K562 (cell line): Measurements from ENCODE around the gene TMSB10. TPM values are rescaled to one million over a fixed set of nuclear protein-coding genes. Genes with fewer than 3 reads are reported as not detected.
"Not testable (repeated sequence)": the region's sequence is repeated elsewhere in the genome, so short reads cannot be mapped to it uniquely, and the experiment has no call there.

Source experiments
- ATAC-seq: fragments of 200-7000 bp; cut with Tn5 transposase; 3 replicates; pipeline ENCODE4 v1.9.1; 2020; ENCODE audit warnings: moderate library complexity
- BruUV-seq: library from RNA; stranded (reverse); fragments of 400-500 nt; replicated peaks from 2 replicates; lab custom pipeline; 2021; lab: Mats Ljungman, UMichigan
- CTCF ChIA-PET: fragments of 300-600 bp; formaldehyde crosslinking; extraction: SDS; loops from one replicate; lab custom pipeline; 2021; ENCODE audit warnings: low intra/inter-chr PET ratio; lab: Yijun Ruan, JAX
- POLR2A ChIA-PET: fragments of 300-600, 350-650 bp; sonication (Branson Sonifier 250); formaldehyde crosslinking; extraction: SDS; loops from one replicate; lab custom pipeline; 2021; ENCODE audit warnings: antibody characterized with exemption, inconsistent platforms; lab: Yijun Ruan, JAX
- DNase-seq, 4 experiments: peaks; one replicate each; pipeline versions ENCODE4 v3.0.0 to v3.0.0-alpha.2; 2011 to 2018; ENCODE audit warnings: low spot score in 3 of 4, mixed read lengths in 3 of 4; ENCODE audit errors: extremely low read depth in 1 of 4
- FAIRE-seq: peaks from 2 replicates; lab custom pipeline; 2011; peaks lifted over from hg19 to GRCh38; lab: Jason Lieb, UNC
- H2AFZ ChIP-seq: 2 replicates; pipeline ENCODE4 v1.6.0; 2011; ENCODE audit warnings: low read depth, low read length, control low read depth, inconsistent platforms
- H3K27ac ChIP-seq: fragments of 200-600 bp; 3 replicates; pipeline ENCODE4 v1.8.0; 2011; ENCODE audit warnings: low read depth, mild to moderate bottlenecking, control low read depth, inconsistent platforms, low read length, moderate library complexity, mixed read lengths; ENCODE audit errors: extremely low read depth
- H3K27me3 ChIP-seq, 2 experiments: fragments of 300-600 bp in 1 of 2; 2 replicates in 1 of 2; 3 replicates in 1 of 2; pipeline versions ENCODE4 v1.6.0 to v1.8.0; 2011; ENCODE audit warnings: inconsistent platforms in 2 of 2, low read length in 2 of 2, mild to moderate bottlenecking in 1 of 2, mixed read lengths in 1 of 2, moderate library complexity in 1 of 2; ENCODE audit not compliant: control insufficient read depth in 2 of 2, insufficient read depth in 2 of 2
- H3K36me3 ChIP-seq: fragments of 300-600 bp; 3 replicates; pipeline ENCODE4 v1.8.0; 2011; ENCODE audit warnings: mild to moderate bottlenecking, low read length, inconsistent platforms; ENCODE audit not compliant: control insufficient read depth, insufficient read depth
- H3K4me1 ChIP-seq, 2 experiments: fragments of 200-600 bp in 1 of 2; replicated peaks in 1 of 2; 2 replicates in 1 of 2; 3 replicates in 1 of 2; pipeline versions ENCODE4 v1.5.1 to v1.8.0; 2011; ENCODE audit warnings: inconsistent platforms in 2 of 2, low read length in 2 of 2, mild to moderate bottlenecking in 1 of 2, mixed read lengths in 1 of 2, moderate library complexity in 1 of 2; ENCODE audit not compliant: control insufficient read depth in 2 of 2, insufficient read depth in 2 of 2
- H3K4me2 ChIP-seq: 2 replicates; pipeline ENCODE4 v1.6.1; 2011; ENCODE audit warnings: low read length, control low read depth, inconsistent platforms, mixed read lengths; ENCODE audit not compliant: insufficient read depth
- H3K4me3 ChIP-seq: fragments of 200-600 bp; sonication (generic), shearing (Covaris generic); 2 replicates; pipeline ENCODE4 v1.5.1; 2016; ENCODE audit warnings: control low read depth, inconsistent platforms
- H3K79me2 ChIP-seq: fragments of 200-600 bp; 3 replicates; pipeline ENCODE4 v1.8.0; 2011; ENCODE audit warnings: low read length, inconsistent platforms; ENCODE audit not compliant: control insufficient read depth, insufficient read depth
- H3K9ac ChIP-seq, 2 experiments: 2 replicates each; pipeline versions ENCODE4 v1.6.0 to v1.6.1; 2011; ENCODE audit warnings: low read depth in 2 of 2, low read length in 2 of 2, control low read depth in 1 of 2, inconsistent platforms in 1 of 2, mild to moderate bottlenecking in 1 of 2, mixed read lengths in 1 of 2; ENCODE audit not compliant: insufficient read depth in 1 of 2
- H3K9me1 ChIP-seq: one replicate; pipeline ENCODE4 v1.6.0; 2011; ENCODE audit warnings: inconsistent platforms, mild to moderate bottlenecking, low read length, moderate library complexity; ENCODE audit not compliant: control insufficient read depth, insufficient read depth
- H3K9me3 ChIP-seq: replicated peaks from 2 replicates; pipeline ENCODE4 v1.5.1; 2011; ENCODE audit warnings: low read depth, low read length, inconsistent platforms; ENCODE audit not compliant: control insufficient read depth, insufficient read depth
- H4K20me1 ChIP-seq: replicated peaks from 2 replicates; pipeline ENCODE4 v1.6.1; 2011; ENCODE audit warnings: low read length, inconsistent platforms, mixed read lengths; ENCODE audit not compliant: control insufficient read depth, insufficient read depth
- ATF1 ChIP-seq, 2 experiments: fragments of 450-650 bp in 1 of 2; IDR thresholded peaks; 2 replicates each; pipeline ENCODE4 v1.6.1; 2016; ENCODE audit warnings: missing compliant biosample characterization in 1 of 2, missing genetic modification characterization in 1 of 2
- ATF7 ChIP-seq: fragments of 450-650 bp; IDR thresholded peaks from 2 replicates; pipeline ENCODE4 v1.7.1; 2014; ENCODE audit warnings: mild to moderate bottlenecking, moderate library complexity
- CREB3 ChIP-seq: fragments of 450-650 bp; conservative IDR thresholded peaks from 2 replicates; pipeline ENCODE4 v1.6.1; 2016; ENCODE audit warnings: missing genetic modification characterization, low read depth, mild to moderate bottlenecking, missing compliant biosample characterization, moderate library complexity
- RBM25 ChIP-seq: fragments of 200-400 bp; formaldehyde crosslinking; IDR thresholded peaks from 2 replicates; pipeline ENCODE4 v1.6.1; 2018; ENCODE audit warnings: low read length, low read depth, moderate library complexity; ENCODE audit not compliant: severe bottlenecking
- ZNF695 ChIP-seq: fragments of 450-650 bp; formaldehyde crosslinking; IDR thresholded peaks from 2 replicates; pipeline ENCODE4 v1.4.0; 2020; ENCODE audit warnings: mild to moderate bottlenecking, moderate library complexity
- WGBS: fragments of 100-300 bp; shearing (Covaris generic); methylation state at CpG from one replicate; pipeline ENCODE4 v1.1.6; 2016; ENCODE audit warnings: low coverage, mixed read lengths; ENCODE audit not compliant: insufficient coverage; ENCODE audit errors: missing lambda C conversion rate; 5-methylcytosine and 5-hydroxymethylcytosine counted together
- in situ Hi-C: fragments of 300-500 bp; cut with MboI; formaldehyde crosslinking; loops from 4 replicates; pipeline ENCODE4 v1.15.0; 2018; ENCODE audit warnings: inconsistent platforms, mixed read lengths
- intact Hi-C: fragments of 100-400 bp; cut with micrococcal nuclease; formaldehyde crosslinking; loops from 2 replicates; pipeline ENCODE4 v1.14.2; 2022
- polyA plus RNA-seq, 8 experiments: library from polyadenylated mRNA; depleted of rRNA in 4 of 8; stranded (reverse) in 5 of 8; unstranded in 3 of 8; fragments of >200 nt; fragmentation: Nextera tagmentation in 2 of 8; fragmentation: Illumina TruSeq in 1 of 8; extraction: Ambion mirVana in 2 of 8; extraction: Trizol in 1 of 8; gene quantifications; 2 replicates each; pipeline versions ENCODE4 v1.2.1 to v1.2.3, GENCODE V29; 2011 to 2014; ENCODE audit warnings: inconsistent platforms in 1 of 8, missing spikeins in 1 of 8
- total RNA-seq, 7 experiments: library from RNA; depleted of rRNA in 6 of 7; stranded (reverse); fragments of >200 nt in 6 of 7; fragmentation: Illumina TruSeq in 2 of 7; extraction: Trizol in 2 of 7; gene quantifications; 2 replicates each; pipeline versions ENCODE4 v1.2.1 to v1.2.3, GENCODE V29; 2011 to 2021; ENCODE audit warnings: low replicate concordance in 1 of 7
- TF ChIP-seq, protein P1 (sequence below): sonication (generic); formaldehyde crosslinking; IDR thresholded peaks from 2 replicates; pipeline ENCODE4 v1.8.0; 2022; ENCODE audit warnings: missing genetic modification reagents, mild to moderate bottlenecking, moderate library complexity, borderline replicate concordance

Gene TMSB10
- total and polyA plus RNA-seq, 9 of the 15 experiments (the other 6 are each of a cell fraction or from before 2014, with no cell fraction given): 382 to 2,226 (median 959) TPM

GRCh38 chr2:84912984-84913383, 7.5 kb downstream of the TMSB10 start (continued):
- no peak for TF ChIP-seq CREB3 (tag)
- TF ChIP-seq, protein P1, sequence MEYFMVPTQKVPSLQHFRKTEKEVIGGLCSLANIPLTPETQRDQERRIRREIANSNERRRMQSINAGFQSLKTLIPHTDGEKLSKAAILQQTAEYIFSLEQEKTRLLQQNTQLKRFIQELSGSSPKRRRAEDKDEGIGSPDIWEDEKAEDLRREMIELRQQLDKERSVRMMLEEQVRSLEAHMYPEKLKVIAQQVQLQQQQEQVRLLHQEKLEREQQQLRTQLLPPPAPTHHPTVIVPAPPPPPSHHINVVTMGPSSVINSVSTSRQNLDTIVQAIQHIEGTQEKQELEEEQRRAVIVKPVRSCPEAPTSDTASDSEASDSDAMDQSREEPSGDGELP (CRISPR knock-in tag): no peak

- 24% methylated on average over 6 of the region's 6 CpGs for WGBS
- ChIA-PET POLR2A (no interaction called here), CTCF (no interaction called here)
- Histone ChIP-seq H3K4me2 (no peak overlapping the region), H3K4me1 (peaks cover 0 to 1% of the 10 kb centered on the region in 2 experiments; a peak in 2 of 5 replicates), H3K9ac (no peak overlapping the region)
- intact Hi-C loops: no loop called here
- FAIRE-seq: no peak
- peak; percentile 4 for TF ChIP-seq RBM25
- TF ChIP-seq ATF7: peak; percentile 60
- no peak for TF ChIP-seq ZNF695 (CRISPR knock-in tag)
- no peak for TF ChIP-seq ATF1 (CRISPR knock-in tag; IDR thresholded peaks at IDR 0.05)
- TF ChIP-seq ATF1 (tag; IDR thresholded peaks at IDR 0.05): peak; percentile 57
- TF ChIP-seq, all 486 proteins: peak for 3
- BruUV-seq: no TSS peak
- in situ Hi-C loops: no loop called here
- no peaks in the 10 kb centered on the region for H3K36me3 ChIP-seq
- no peak for ATAC-seq
- no peak overlapping the region for H2AFZ ChIP-seq
- no peaks in the 10 kb centered on the region for H3K9me3 ChIP-seq
- H3K9me1 ChIP-seq: no peaks in the 10 kb centered on the region
- no peak overlapping the region for H3K4me3 ChIP-seq
- no peaks in the 10 kb centered on the region for H3K79me2 ChIP-seq
- no peaks in the 10 kb centered on the region for H3K27me3 ChIP-seq
- no peak for DNase-seq
- H4K20me1 ChIP-seq: no peaks in the 10 kb centered on the region
- no peak overlapping the region for H3K27ac ChIP-seq
Measured at GRCh38 chr2:84914334-84914733, 8.9 kb downstream of the TMSB10 start.

DNA sequence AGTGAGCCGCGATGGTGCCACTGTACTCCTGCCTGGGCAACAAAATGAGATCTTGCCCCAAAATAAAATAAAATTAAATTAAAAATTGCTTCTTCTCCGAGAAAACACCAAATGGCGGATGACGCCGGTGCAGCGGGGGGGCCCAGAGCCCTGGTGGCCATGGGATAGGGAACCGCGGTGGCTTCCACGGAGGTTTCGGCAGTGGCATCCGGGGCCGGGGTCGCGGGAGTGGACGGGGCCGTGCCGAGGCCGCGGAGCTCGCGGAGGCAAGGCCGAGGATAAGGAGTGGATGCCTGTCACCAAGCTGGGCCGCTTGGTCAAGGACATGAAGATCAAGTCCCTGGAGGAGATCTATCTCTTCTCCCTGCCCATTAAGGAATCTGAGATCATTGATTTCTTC, 10.2 kb downstream of the TMSB10 start:
- POLR2A ChIA-PET: interaction anchor here (0.8 to 5.1 kb wide), 2 partner anchors 9 to 10 kb away, joined by 6 to 78 read pairs; partner anchors contain the start of gene TMSB10
- BruUV-seq, intact Hi-C loops, H3K9me3 ChIP-seq, FAIRE-seq, H3K4me3 ChIP-seq, H3K4me2 ChIP-seq, CTCF ChIA-PET, H3K27ac ChIP-seq, H3K9ac ChIP-seq, in situ Hi-C loops, H2AFZ ChIP-seq, H4K20me1 ChIP-seq, ATAC-seq, H3K36me3 ChIP-seq, DNase-seq, H3K9me1 ChIP-seq, H3K27me3 ChIP-seq, H3K79me2 ChIP-seq: not testable (repeated sequence)
- H3K4me1 ChIP-seq: peaks cover 0 to 13% of the 10 kb centered on the region in 2 experiments; a peak in 3 of 5 replicates
- WGBS: 90% methylated on average over 22 of the region's 24 CpGs
